Endodermal cell (in vitro differentiated cells): ENCODE results near the gene ENDOU. TPM values are rescaled to one million over a fixed set of nuclear protein-coding genes. Genes with fewer than 3 reads are reported as not detected.

Experiments used
- DNase-seq: peaks from one replicate; pipeline ENCODE4 v3.0.0-alpha.2; 2017
- H3K27ac ChIP-seq: 2 replicates; pipeline ENCODE4 v1.5.1; 2013; ENCODE audit warnings: mild to moderate bottlenecking, low read depth, low read length, moderate library complexity
- H3K27me3 ChIP-seq: 2 replicates; pipeline ENCODE4 v1.6.1; 2013; ENCODE audit warnings: mild to moderate bottlenecking, low read length, moderate library complexity; ENCODE audit not compliant: insufficient read depth, control insufficient read depth, poor library complexity, severe bottlenecking
- H3K36me3 ChIP-seq: 2 replicates; pipeline ENCODE4 v1.7.0; 2013; ENCODE audit warnings: mild to moderate bottlenecking, low read length, moderate library complexity; ENCODE audit not compliant: control insufficient read depth, insufficient read depth
- H3K4me1 ChIP-seq: one replicate; pipeline ENCODE4 v1.7.0; 2013; ENCODE audit warnings: low read length; ENCODE audit not compliant: control insufficient read depth, insufficient read depth
- H3K4me3 ChIP-seq: 2 replicates; pipeline ENCODE4 v1.5.1; 2013; ENCODE audit warnings: mild to moderate bottlenecking, low read length, moderate library complexity
- H3K9ac ChIP-seq: 2 replicates; pipeline ENCODE4 v1.6.1; 2013; ENCODE audit warnings: mild to moderate bottlenecking, low read length, moderate library complexity; ENCODE audit not compliant: poor library complexity, severe bottlenecking; ENCODE audit errors: extremely low read depth
- H3K9me3 ChIP-seq: 2 replicates; pipeline ENCODE4 v1.6.1; 2013; ENCODE audit warnings: mild to moderate bottlenecking, low read length, moderate library complexity; ENCODE audit not compliant: control insufficient read depth
- H3K27ac Mint-ChIP-seq: 2 replicates; pipeline ENCODE4 v1.8.0; 2020; ENCODE audit warnings: mixed read lengths
- H3K27me3 Mint-ChIP-seq: 2 replicates; pipeline ENCODE4 v1.8.0; 2021; ENCODE audit warnings: mild to moderate bottlenecking, mixed read lengths; ENCODE audit not compliant: insufficient read depth
- H3K36me3 Mint-ChIP-seq: 2 replicates; pipeline ENCODE4 v1.8.0; 2020; ENCODE audit warnings: low read depth, mixed read lengths
- H3K4me1 Mint-ChIP-seq: 2 replicates; pipeline ENCODE4 v1.8.0; 2020; ENCODE audit warnings: mixed read lengths
- H3K4me3 Mint-ChIP-seq: 2 replicates; pipeline ENCODE4 v1.8.0; 2020; ENCODE audit warnings: mild to moderate bottlenecking, moderate library complexity, mixed read lengths
- H3K9me3 Mint-ChIP-seq: 2 replicates; pipeline ENCODE4 v1.8.0; 2020; ENCODE audit warnings: mild to moderate bottlenecking, mixed read lengths
- WGBS, 2 experiments: methylation state at CpG; one replicate each; pipeline versions ENCODE4 v1.1.5 to v1.1.7; 2013; ENCODE audit warnings: missing lambda C conversion rate in 2 of 2, mixed read lengths in 1 of 2; ENCODE audit not compliant: insufficient coverage in 1 of 2, insufficient read length in 1 of 2; 5-methylcytosine and 5-hydroxymethylcytosine counted together
- total RNA-seq, 2 donors: library from RNA; stranded (reverse); fragmentation: NEBNext Ultra II Directional in 1 of 2; extraction: Animal tissue kit (Norgen Biotek cat#: 25700) in 1 of 2; gene quantifications; 2 replicates in 1 of 2; 3 replicates in 1 of 2; pipeline ENCODE4 v1.2.1, GENCODE V29; 2021
- TF ChIP-seq, protein P1 (sequence below): fragments of 200-600 bp; sonication (generic); conservative IDR thresholded peaks from 2 replicates; pipeline ENCODE4 v1.5.0; 2021; ENCODE audit warnings: antibody characterized with exemption, mild to moderate bottlenecking

Gene ENDOU
- total RNA-seq, 2 donors from 2014 or later, result not detected

DNA sequence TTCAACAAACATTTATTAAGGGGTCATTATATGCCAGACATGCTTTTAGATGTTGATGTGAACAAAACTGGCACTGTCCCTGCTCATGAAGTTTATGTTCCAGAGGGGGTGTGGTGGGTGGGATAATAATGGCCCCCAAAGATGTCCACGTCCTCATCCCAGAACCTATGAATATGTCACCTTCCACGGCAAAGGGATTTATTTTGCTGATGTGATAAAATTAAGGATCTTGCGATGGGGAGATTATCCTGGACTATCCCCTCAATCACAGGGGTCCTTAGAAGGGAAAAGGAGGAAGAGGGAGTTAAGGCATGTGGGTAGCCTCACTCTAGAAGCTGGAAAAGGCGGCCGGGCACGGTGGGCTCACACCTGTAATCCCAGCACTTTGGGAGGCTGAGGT, 46.0 kb upstream of the ENDOU start:
- H3K36me3 Mint-ChIP-seq, result no peaks in the 10 kb centered on the region
- Histone ChIP-seq H3K9me3 (no peaks in the 10 kb centered on the region), H3K4me1 (peaks cover 5% of the 10 kb centered on the region), H3K9ac (no peak overlapping the region), H3K36me3 (no peaks in the 10 kb centered on the region), H3K27ac (no peak overlapping the region), H3K27me3 (peaks cover 7% of the 10 kb centered on the region), H3K4me3 (no peak overlapping the region)
- no peaks in the 10 kb centered on the region for H3K9me3 Mint-ChIP-seq
- WGBS, 2 experiments, result 93% methylated on average over 6 of the region's 6 CpGs; no CpG with 5 or more reads in 1 of the 2 experiments
- DNase-seq, result no peak
- H3K4me1 Mint-ChIP-seq, result peaks cover 7% of the 10 kb centered on the region
- TF ChIP-seq, protein P1, sequence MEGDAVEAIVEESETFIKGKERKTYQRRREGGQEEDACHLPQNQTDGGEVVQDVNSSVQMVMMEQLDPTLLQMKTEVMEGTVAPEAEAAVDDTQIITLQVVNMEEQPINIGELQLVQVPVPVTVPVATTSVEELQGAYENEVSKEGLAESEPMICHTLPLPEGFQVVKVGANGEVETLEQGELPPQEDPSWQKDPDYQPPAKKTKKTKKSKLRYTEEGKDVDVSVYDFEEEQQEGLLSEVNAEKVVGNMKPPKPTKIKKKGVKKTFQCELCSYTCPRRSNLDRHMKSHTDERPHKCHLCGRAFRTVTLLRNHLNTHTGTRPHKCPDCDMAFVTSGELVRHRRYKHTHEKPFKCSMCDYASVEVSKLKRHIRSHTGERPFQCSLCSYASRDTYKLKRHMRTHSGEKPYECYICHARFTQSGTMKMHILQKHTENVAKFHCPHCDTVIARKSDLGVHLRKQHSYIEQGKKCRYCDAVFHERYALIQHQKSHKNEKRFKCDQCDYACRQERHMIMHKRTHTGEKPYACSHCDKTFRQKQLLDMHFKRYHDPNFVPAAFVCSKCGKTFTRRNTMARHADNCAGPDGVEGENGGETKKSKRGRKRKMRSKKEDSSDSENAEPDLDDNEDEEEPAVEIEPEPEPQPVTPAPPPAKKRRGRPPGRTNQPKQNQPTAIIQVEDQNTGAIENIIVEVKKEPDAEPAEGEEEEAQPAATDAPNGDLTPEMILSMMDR, result no peak
- no peak overlapping the region for H3K4me3 Mint-ChIP-seq
- no peak overlapping the region for H3K27ac Mint-ChIP-seq
- peaks cover 15% of the 10 kb centered on the region for H3K27me3 Mint-ChIP-seq

DNA sequence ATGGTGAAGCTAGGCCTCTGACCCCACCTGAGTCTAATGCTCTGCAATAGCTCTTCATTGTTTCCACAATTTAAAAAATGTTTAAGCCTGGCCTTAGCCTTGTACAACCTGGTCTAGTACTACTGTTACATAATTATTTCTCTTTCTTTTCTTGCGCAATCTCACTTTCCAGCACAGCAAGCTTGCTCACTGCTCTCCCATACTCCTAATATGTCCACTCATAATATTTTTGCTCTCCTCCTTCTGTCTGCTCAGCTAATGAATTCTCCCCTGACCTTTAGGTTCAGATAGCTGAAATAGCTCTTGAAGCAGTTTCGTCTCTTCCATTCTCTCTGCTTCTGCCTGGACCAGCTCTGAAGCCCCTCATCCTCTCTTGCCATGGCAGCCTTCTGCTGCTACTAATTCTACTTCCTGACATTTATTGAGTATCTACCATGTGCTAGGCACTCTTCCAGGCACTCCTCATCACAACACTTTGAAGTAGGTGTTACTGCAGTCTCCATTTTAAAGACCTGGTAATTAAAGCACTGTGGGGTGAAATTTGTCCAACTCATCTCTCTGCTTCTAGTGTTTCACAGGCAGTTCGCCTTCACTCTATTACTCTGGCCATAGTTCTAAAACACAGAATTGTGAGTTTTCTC, 44.9 kb upstream of the ENDOU start:
- Histone ChIP-seq H3K27me3 (peaks cover 7% of the 10 kb centered on the region), H3K36me3 (no peaks in the 10 kb centered on the region), H3K9ac (no peak overlapping the region), H3K9me3 (no peaks in the 10 kb centered on the region), H3K4me1 (peaks cover 5% of the 10 kb centered on the region), H3K4me3 (no peak overlapping the region), H3K27ac (no peak overlapping the region)
- Mint-ChIP-seq H3K4me3 (no peak overlapping the region), H3K36me3 (no peaks in the 10 kb centered on the region), H3K27me3 (peaks cover 11% of the 10 kb centered on the region), H3K27ac (no peak overlapping the region), H3K4me1 (peaks cover 7% of the 10 kb centered on the region), H3K9me3 (no peaks in the 10 kb centered on the region)
- 90 to 96% methylated on average over 3 of the region's 3 CpGs for WGBS, 2 experiments
- TF ChIP-seq, protein P1, result no peak
- DNase-seq, result no peak

DNA sequence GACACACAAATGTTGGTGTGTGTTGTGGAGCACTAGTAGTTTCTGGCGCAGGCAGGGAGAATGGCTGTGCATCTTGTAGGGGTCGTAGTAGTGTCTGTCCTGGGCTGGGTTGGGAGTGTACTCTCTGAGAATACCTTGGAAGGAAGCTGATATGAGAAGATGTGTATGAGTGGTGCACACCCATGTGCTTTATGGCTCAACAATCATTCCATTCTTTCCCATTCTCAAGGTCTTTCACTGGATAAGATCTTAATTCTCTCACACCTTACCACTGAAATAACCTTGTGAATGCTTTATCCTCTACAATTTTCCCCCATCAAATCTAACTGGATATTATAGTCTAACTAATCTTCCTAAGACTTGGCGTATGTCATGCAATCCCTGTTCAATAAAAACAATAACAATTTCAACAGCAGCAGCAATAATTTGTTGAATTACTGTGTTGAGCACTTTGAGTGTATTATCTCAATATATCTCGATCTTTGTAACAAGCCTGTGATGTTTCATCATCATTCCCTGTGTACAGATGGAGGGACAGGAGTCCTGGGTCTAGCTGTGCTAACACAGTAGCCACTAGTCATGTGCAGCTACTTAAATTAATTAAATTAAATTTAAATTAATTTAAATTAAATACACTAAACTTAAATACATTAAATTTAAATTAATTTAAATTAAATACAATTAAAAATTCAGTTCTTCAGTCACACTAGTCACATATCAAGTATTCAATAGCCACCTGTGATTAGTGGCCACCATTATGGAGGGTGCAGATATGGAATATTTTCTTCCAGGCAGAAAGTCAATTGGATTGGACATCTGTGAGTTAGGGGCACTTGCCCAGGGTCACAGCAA, 44.2 kb upstream of the ENDOU start:
- H3K36me3 Mint-ChIP-seq, result no peaks in the 10 kb centered on the region
- no peaks in the 10 kb centered on the region for H3K9me3 Mint-ChIP-seq
- H3K4me1 Mint-ChIP-seq, result peaks cover 7% of the 10 kb centered on the region
- H3K27me3 Mint-ChIP-seq, result peaks cover 8% of the 10 kb centered on the region
- no peaks in the 10 kb centered on the region for H3K9me3 ChIP-seq
- no peak overlapping the region for H3K9ac ChIP-seq
- no peak for DNase-seq
- TF ChIP-seq, protein P1, result no peak
- H3K36me3 ChIP-seq, result no peaks in the 10 kb centered on the region
- no peak overlapping the region for H3K4me3 Mint-ChIP-seq
- H3K27me3 ChIP-seq, result peaks cover 7% of the 10 kb centered on the region
- no peak overlapping the region for H3K27ac ChIP-seq
- H3K4me1 ChIP-seq, result peaks cover 5% of the 10 kb centered on the region
- WGBS, 2 experiments, result 93 to 100% methylated on average over 1 to 4 of the region's 4 CpGs
- H3K4me3 ChIP-seq, result no peak overlapping the region
- H3K27ac Mint-ChIP-seq, result no peak overlapping the region
